Activated CD4-positive, CD25-positive, alpha-beta regulatory T cell treated with anti-CD3 and anti-CD28 coated beads, Interleukin-2, amount 50 U/mL, for 24 hours (primary cell): ENCODE results near the gene DRD4.

Experiments
- ATAC-seq, 2 donors: fragments of 150-1000 bp; cut with Tn5 transposase; one replicate each; pipeline ENCODE4 v1.10.0; 2021; ENCODE audit warnings: mild to moderate bottlenecking in 1 of 2, moderate library complexity in 1 of 2

The DRD4 gene

DNA sequence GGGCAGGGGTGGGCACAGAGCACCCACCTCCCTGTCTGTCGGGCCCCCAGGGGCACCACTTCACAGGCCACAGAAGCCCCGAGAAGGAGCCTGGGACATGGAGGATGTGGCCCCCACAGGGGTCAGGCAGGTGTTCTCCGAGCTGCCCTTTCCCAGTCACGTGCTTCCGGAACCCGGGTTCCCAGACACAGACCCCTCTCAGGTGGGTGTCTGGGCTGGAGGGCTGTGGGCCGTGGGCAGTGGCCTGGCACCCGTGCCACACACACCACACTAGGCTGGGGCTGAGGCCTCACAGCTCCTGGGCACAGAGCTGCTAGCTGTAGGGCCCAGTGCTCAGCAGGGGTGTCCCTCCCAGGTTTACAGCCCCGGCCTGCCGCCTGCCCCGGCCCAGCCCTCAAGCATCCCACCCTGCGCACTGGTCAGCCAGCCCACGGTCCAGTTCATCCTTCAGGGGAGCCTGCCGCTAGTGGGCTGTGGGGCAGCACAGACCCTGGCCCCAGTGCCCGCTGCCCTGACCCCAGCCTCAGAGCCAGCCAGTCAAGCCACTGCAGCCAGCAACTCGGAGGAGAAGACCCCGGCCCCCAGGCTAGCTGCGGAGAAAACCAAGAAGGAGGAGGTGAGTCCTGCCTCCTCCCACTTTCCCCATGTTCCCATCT, 26.8 kb upstream of the DRD4 start:
- ATAC-seq = no peak

DNA sequence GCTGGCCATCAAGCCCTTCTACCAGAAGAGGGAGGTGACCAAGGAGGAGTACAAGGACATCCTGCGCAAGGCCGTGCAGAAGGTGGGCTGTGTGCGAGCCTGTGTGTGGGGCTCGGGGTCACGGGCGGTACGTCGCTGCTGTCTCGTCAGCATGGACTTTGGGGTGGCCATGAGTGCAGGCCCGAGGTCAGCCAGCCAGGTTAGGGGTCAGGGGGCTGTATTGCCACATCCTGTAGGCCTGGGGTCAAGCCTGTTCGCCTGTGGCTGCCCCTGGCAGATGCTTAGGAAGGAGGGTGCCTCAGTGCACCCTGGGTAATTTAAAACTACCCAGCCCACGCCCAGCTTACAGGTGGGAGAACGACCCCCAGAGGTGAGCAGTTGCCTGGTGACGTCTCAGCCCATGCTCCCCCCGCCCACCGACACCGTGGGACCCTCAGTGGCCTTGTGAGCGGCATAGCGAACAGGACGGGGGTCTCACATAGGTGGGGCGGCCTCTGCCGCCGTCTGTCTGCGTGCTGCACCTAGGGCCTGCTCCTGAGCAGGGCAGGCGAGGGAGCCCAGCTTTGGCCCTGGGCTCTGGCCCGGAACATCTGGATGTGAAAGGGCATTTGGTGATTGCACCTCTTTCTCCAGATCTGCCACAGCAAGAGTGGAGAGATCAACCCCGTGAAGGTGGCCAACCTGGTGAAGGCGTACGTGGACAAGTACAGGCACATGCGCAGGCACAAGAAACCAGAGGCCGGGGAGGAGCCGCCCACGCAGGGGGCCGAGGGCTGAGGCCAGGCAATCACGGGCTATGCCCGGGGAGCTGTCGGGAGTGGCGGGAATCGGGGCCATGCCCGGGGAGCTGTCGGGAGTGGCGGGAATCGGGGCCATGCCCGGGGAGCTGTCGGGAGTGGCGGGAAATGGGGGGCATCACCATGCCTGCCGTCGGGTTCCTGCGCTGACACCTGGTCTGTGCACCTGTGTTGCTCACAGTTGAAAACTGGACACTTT, 25.8 kb upstream of the DRD4 start:
- no peak for ATAC-seq

DNA sequence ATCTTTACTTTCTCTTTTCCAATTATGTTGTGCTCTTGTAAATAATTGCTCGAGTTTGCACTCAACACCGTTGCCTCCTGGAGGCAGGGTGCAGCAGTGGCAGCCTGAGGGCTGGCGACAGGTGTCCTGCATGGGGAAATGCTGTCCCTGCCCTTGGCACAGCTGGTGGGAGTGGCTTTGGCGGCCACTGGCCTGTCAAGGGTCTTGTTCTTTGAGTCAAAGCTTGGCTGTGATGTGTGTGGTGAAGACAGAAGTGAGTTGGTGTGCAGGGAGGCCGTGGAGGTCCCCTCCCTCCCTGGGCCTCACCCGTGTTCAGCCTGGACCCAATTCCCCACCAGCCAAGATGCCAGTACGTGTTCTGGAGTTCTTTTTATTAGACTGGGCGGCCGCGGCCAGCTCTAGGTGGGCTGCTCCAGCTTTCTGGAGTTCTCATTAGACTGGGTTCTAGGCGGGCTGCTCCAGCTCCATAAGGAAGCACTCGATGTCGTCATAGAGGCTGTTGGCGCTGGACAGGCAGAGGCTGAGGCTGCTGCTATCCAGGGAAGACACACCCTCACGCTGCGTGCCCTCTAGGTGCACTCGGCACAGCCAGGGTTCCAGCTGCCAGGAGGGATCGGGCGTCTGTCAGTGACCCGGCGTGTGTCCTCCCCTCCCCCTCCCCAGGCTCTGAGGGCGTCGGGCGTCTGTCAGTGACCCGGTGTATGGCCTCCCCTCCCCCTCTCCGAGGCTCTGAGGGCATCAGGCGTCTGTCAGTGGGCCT, 24.7 kb upstream of the DRD4 start:
- ATAC-seq = no peak

DNA sequence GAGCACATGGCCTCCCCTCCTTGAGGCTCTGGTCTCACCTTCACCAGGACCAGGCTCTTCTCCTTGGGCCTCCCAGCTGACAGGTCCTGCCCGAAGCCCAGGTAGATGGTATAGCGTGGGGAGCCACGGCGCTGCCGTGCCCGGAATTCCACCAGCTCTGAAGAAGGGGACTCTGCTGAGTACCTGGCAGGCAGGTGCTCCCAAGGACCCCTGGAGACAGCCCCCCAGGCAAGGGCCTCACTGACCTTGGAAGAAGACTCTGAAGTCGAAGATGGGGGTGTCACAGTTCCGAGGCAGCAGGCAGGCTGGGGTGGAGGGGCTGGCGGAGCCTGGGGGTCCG, 24.1 kb upstream of the DRD4 start:
- no peak for ATAC-seq

DNA sequence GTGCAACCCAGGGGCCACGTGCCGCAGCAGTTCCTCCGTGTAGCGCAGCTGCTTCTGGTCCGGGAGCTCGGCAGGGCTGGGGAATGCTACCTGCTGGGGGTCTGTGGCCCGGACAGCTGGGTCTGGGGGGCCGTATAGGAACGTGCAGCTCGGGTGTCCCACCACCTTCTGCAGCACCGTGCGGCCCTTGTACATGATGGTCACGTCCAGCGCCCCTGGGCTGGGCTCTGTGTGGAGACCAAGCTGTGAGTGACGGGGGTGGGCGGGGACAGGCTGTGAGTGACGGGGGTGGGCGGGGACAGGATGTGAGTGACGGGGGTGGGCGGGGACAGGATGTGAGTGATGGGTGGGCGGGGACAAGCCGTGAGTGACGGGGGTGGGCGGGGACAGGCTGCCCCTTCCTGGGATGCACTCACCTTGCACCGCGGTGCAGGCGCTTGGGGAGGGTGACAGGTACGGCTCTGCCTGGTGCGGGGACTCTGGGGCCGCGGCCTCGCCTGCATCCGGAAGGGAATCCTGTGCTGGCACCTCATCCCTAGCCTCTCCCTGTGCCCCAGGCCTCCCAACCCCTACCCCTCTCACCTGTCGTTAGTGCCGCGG, 23.6 kb upstream of the DRD4 start:
- ATAC-seq = peak; percentile 22 to 24

DNA sequence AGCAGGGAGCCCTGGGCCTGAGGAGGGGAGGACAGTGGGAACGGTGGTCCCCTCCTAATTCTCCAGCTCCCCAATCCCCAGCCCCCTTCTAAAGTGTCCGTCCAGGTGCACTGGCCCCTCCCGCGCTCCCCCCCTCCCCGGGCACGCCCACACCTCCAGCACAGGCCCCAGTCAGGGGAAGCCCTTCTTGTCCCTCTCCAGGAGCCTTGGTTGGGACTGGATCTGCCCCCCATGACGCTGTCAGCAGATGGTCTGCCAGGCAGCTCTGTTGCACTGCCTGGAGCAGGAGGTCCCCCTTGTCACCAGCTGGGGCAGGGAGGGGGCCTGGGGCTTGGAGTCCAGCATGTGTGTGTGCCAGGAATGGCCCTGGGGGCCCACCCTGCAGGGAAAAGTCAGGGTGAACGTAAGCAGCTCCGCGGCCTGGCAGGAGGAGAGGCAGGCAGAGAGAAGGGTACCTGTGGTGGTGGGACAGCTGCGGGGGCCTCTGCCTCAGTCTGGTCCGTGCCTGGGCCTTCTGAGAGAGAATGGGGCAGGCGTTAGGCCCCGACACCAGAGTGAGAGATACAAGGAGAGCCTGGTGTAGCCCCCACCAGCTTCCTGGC, 22.9 kb upstream of the DRD4 start:
- no peak for ATAC-seq

DNA sequence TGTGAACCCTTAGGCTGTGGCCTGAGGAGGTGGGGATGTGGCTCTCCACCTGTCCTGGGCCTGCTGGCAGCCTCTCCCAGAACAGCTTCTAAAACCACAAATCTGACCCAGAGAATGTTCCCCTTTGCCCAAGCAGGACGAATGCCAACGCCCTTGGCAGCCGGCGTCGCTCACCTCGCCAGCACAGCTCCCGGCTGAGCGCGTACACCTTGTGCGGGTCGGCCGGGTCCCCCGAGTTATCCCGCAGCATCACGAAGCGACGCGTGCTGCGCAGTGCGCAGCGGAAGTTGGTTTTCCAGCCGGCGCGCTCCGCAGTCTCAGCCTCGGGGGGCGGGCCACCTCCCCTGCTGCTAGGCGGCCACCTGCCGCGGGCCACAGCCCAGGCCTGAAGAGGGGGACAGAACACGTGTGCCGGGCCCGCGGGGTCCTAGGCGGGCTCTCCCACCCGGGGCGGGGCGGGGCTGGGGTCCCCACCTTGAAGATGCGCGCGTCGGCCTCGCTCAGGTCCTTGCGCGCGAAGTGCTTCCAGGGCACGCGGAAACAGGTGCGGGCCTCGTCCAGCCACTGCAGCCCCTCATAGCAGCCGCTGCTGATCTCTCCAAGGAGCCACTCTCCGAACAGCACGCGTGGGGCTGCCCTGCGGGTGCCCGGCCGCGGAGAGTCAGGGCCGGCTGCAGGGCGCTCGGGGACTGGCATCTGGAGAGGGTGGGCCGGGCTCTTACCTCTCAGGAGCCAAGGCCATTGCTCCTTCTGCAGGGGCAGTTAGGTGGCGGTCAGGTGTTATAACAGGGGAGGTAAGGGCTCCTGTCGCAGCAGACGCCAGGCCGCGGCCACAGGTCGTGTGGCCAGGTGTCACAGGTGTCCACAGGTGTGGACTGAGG, 22.2 kb upstream of the DRD4 start:
- ATAC-seq = no peak

DNA sequence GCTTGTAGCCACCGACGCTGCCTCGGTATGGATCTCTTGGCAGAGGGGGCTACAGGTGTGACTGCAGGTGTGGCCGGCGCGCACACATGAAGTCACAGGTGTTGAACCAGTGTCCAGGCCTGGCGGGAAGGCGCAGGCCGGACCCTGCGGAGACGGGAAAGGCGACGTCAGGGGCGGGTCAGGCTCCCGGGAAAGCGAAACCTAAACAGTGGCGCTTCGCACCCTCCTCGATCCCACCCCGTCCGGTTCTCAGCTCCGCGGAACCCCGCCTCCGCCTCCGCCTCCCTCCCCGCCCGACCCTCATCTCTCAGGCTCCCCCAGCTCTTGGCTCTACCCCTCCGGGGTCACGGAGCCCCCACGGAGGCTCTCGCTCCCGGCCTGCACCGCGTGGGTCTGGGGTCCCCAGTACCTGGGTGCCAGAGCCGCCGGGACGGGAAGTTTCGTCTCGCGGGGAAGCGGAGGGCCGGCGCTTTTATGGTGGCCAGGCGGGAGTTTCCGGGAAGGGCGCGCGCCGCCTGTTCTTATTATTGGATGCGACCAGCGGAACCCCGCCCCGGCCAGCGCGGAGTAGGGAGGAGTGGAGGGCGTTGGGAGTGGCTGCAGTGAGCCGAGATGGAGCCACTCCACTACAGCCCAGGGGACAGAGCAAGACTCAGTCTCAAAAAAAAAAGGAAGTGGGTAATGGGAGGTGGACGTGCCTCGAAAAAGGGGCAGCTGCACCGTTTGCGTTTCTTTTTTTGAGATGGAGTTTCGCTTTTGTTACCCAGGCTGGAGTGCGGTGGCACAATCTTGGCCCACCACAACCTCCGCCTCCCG, 21.4 kb upstream of the DRD4 start, which contains the start of gene IRF7:
Gene IRF7, minus strand, starts transcription at position 447 of the 816 bp plus-strand sequence. CDS start 586 bp downstream, outside the sequence.
- ATAC-seq = peak; percentile 84 to 85

DNA sequence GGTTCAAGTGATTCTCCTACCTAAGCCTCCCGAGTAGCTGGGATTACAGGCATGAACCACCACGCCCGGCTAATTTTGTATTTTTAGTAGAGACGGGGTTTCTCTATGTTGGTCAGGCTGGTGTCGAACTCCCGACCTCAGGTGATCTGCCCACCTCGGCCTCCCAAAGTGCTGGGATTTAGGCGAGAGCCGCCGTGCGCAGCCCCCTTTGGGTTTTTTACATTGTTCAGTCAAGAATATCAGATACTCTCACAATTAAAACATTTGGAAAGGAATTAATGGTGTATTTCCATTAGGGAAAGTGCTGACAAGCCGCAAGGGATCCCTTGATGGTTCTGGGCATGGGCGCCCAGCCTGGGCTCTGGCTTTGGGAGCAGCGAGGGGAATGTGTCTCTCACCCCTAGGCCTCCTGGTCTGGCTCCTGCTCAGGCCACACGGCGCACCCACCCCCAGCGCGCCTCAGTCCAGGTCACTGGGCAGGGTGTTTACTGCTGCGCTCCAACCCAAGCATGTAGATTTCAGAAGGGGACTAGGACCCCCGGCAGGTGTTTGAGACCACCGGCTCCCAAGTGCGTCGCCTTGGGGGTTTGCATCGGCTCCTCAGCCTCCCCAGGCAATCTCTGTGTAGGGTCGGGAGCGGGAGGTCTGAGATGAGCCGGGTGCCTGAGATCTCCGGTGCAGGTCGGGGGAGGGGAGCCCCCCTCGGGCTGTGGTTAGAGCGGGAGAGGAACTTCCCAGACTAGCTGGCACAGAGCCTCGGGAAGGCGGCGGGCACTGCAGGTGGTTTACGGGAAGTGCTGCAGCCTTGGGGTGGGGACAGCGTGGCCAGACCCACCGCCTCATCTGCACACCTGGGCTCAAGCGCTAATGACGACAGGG, 20.5 kb upstream of the DRD4 start:
- ATAC-seq = no peak

DNA sequence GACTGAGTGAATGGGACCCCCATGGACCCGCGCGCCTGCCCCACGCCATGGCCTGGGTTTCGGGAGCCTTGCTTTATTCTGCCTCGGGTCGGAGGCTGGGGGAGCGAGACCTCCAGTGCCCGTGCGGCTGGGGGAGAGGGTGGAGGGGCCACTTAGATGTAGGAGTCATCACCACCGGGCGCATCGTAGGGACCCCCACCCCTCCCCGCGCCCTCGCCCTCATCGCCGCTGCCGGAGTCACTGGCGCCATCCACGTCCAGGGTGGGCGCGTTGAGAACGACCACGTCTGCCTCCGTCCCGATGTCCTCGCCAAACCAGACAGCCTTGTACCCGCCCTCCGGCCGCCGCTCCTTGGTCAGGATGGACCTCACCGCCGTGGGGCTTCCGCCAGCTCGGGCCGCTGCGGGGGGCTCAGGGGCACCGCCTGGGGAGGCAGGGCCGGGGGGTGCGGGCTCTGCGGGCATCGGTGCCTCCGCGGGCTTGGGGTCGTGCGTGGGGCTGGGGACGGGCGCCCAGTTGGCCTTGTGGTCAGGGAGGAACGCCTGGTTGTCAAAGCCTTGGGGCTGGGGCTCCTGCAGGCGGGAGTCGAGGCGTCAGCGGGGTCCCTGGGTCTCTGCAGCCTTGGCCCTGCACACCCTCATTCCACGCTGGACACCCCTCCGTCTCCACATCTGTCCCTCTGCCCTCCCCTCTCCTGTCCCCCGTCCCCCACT, 19.7 kb upstream of the DRD4 start:
- no peak for ATAC-seq

DNA sequence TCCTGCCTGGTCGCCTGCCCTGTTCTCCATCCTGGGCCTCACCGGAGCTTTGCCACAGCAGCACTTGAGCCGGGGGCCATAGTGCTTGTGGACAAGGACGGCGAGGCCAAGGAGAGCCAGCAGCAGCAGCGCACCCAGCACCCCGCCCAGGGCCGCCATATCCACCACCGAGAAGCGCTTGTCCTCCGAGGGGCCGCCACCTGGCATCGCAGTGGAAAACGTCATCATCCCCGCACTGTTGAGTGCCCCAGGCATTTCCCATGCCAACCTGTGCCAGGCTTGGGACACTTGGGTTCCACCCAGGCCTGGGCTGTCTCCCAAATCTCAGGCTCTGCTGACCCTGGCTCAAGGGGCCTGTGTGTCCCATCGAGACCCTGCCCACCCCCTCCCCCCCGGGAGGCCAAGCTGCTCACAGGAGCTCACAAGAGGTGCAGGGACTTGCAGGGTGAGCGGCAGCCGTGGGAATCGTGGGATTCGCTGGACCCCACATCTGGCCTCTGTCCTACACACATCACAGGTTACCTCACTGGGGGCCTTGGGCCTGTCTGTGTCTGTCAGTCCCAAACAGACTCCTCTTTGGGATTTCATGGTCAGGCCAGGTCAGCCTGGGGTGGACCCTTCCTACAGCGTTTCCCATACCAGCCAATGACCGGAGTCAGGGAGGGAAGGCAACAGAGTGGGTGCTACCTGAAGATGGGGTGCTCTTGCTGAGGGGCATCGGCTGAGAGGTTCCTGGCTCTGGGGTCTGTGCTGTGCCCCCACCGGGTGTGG, 19.0 kb upstream of the DRD4 start:
- ATAC-seq = no peak

DNA sequence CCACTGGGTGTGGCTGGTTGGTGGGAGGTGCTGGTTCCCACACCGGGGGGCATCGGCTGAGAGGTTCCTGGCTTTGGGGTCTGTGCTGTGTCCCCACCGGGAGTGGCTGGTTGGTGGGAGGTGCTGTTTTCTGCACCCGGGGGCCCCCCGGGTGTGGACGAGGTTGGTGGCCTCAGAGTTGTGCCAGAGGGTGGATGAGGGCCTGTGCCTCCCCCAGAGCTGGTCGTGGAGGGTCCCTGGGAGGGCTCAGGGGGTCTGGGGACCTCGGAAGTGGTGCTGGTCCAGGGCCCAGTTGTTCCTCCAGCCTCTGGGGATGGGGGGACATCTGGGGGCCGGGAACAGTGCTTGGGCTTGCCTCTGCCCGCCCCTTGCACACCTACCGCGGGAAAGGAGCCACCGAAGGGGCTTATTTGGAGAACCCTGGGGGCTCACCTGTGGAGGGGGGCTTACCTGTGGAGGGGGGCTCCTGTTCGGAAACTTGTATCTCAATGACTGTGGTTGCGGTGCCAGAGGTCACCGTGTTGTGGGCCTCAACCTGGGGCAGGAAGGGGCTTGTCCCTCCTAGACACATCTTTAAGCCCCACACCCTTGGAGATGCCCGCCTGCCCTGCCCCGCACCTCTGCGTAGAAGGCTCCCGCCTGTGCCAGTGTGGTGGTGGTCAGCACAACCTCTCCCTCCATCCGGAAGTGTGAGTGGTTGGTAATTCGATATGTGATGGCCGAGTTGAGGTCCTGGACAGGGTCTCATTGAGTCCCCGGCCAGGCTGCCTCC, 18.0 kb upstream of the DRD4 start:
- no peak for ATAC-seq

DNA sequence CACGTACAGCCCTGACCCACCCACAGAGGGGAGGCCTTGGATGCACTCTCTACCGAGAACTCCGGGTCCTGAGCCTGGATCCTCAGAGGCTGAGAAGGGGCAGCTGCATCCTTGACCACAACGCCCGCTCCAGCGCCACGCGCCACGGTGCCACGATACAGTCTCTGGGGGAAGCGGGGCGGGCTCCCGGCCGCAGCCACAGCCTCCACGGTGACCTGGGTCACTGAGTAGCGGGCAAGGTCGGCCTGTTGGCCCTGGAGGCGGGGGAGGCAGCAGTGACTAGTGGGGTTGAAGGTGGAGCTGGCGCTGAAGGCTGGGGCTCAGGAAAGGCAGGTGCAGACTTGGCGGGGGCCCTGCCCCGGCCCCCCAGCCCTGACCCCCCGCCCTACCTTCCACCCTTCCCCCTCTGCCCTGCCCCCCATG, 17.4 kb upstream of the DRD4 start:
- no peak for ATAC-seq

DNA sequence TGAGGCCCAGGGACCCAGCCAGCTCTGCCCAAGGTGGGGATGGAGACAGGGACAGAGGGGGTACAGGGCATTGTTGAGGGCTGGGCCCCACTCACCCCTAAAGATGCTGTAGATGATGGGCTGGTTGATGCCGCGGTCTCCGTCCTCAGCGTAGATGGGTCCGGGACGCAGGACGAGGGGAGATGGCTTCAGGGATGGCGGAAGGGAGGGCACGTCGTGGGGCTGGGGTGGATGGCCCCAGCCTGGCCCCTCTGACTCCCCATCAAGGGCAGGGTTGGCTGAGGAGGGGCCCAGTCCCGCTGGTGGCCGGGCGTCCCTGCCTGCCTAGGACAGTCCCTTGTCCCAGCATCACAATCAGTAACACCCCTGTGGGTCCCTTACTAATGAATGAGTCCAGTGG, 16.9 kb upstream of the DRD4 start:
- no peak for ATAC-seq

DNA sequence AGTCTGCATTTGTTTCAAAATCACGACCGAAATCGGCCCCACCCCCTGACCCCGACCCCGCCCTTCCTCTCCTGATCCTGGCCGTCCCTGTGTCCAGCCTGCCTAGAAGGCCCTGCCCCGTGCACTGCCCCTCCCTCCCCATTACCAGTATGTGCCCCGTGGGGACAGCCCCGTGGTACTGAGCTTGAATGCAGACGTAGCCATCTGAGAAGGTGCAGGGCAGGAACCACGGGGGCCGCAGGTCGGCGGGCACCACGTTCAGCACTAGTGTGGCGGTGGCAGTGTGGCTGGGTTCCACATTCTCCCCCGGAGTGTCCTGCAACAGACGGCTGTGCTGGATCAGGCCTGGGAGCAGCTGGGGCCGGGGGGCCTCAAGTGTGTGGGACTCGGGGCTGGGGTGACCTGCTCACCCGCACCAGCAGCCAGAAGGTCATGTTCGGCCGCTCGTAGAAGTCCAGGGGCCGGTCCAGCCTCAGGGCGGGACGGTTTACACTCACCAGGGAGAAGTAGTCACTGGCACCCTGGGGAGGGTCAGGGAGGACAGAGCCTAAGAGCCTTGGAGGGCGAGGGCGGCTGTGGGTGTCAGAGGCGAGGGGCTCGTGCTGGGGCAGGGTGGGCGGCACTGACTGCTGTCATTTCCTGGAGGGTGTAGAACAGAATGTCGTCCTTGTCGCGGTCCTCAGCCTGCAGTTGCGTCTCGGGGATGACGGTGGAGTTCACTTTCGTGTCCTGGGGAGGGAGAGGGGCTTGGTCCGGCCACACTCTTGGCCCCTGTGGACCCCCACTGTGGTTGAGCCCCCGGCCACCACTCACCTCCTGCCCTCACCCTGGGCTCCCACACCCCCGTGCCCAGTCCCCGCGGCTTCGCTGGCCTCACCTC, 15.9 kb upstream of the DRD4 start:
- no peak for ATAC-seq

DNA sequence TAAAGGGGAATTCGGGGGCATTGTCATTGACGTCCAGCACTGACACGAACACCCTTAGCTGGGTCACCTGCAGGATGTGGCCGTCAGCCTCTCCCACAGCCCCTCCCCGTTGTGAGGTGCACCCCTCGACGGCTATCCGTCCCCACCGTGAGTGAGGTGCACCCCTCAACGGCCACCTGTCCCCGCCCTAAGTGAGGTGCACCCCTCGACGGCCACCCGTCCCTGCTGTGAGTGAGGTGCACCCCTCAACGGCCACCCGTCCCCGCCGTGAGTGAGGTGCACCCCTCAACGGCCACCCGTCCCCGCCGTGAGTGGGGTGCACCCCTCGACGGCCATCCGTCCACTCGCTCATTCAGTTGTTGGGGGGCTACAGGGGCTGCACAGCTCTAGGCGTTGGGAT, 15.2 kb upstream of the DRD4 start:
- ATAC-seq = no peak
